HG02973 (cell line): ENCODE measurements around the gene METAP1D.
"Not testable (repeated sequence)": the region's sequence is repeated elsewhere in the genome, so short reads cannot be mapped to it uniquely, and the experiment has no call there.

Experiments used
- ATAC-seq: cut with Tn5 transposase; IDR thresholded peaks from one replicate; pipeline ENCODE4 v1.9.1; 2021; ENCODE audit warnings: moderate library complexity; ENCODE audit not compliant: unreplicated experiment

METAP1D gene

GRCh38 chr2:172047566-172048507, 48.1 kb downstream of the METAP1D start:
- ATAC-seq, result no peak

GRCh38 chr2:172048508-172049503, 49.1 kb downstream of the METAP1D start:
- no peak for ATAC-seq

- no peak for ATAC-seq
Measured at GRCh38 chr2:172049567-172050120, 49.9 kb downstream of the METAP1D start.

DNA sequence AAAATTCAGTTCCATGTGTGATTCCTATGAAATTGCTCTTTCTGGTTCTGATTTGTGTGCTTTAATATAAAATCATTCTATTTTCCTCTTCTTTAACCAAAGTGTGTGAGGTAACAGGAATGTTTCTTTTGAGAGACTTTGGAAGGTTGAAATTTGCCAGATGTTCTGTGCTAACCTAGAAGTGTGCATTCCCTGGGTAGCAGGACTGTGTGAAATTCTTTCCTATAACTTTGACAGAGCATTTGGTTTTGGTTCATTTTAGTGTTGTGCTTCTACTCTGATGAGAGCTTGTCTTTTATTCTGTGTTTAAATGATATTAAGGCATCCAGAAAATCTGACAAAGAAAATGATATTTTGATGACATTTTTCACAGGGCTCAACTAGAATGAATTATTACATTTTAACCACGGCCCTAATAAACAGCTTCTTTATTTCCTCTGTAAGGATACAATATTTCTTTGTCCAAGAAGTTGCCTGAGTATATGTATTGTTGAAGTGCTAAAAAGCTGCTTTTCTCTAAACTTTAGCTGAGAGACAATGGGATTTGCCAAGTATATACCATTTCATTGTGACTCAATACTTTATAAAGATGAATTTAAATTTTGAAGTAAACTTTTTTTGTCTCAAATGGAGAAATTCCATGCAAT, 50.8 kb downstream of the METAP1D start:
- ATAC-seq, result no peak

DNA sequence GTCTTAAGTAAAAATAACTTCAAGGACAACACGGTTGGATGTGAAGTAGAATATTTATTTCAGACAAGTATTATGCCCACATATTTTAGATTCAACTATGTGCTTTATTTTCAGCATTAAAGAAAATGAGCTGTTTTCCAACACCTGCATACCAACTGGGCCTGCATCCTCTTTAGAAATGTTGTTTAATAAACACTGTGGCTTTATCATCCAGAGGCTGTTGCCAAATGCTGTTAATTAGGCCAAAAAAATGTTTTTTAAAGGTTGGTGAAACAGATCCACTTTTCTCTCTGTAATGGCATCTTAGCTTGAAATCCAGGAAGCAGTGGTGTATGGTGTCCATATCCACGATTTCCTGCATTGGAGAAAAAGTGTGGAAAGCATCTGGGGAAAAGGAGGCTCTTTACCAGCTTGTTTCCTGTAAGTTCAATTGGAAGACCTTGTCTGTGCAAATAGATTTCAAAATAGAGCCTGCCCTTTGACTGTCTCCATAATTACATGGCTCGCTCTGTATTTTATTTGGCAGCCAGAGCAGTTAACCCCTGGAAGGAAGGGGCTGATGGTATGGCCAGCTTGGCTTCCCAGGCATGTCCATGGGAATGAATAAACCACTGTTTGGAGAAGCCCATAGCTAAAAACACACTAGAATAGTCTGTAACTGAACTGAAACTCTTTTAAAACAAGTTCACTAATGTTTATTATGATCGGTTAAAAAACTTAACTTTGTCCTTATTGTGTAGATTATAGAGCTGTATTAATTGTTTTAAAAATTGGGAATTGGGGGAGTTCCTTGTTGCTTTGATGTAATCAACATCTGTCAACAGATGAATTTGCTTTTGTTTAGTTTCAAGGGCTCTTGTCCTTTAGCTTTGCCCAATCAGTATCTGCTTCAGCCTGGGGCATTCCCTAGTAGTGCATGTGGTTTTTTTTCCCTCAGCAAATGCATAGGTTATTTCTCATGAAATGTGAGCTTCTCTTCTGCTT, 52.5 kb downstream of the METAP1D start:
- no peak for ATAC-seq

DNA sequence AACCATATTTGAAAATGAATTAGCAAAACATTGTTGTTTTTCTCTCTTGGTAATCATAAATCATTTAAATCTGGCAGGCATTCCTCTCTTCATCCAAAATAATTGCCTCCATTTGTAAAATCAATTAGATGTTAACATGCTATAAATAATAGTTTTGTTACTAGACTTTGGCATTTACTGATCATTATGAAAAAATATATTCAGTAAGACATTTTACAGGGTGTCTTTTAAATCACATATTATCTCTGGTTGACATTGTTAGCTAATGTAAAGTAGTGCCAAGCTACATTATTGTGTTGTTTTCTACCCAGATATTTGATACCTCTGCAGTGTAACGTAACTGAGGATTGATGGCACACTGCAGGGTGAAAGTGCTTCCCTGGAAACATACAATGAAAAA, 53.7 kb downstream of the METAP1D start:
- no peak for ATAC-seq

DNA sequence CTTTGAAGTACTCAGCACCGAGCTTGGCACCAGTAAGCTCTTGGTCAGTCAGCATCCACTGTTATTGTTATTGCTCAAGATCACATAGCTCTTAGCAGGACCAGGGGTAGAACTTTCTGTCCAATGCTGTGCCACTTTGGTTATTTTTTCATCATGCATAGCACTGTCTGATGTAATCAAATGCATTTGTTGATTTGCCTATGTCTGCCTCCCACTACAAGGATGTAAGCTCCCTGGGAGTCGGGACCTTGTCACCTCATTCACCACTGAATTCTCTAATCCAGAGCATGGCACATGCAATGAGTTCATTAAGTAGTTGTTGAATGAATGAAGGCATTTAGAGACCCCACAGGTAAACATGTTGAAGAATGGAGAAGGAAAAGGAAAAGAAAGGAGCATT, 56.5 kb downstream of the METAP1D start:
- no peak for ATAC-seq

GRCh38 chr2:172058660-172059059, 58.9 kb downstream of the METAP1D start:
- ATAC-seq, result no peak

GRCh38 chr2:172060118-172060517, 60.4 kb downstream of the METAP1D start:
- ATAC-seq, result not testable (repeated sequence)

GRCh38 chr2:172062402-172063004, 62.8 kb downstream of the METAP1D start:
- no peak for ATAC-seq

DNA sequence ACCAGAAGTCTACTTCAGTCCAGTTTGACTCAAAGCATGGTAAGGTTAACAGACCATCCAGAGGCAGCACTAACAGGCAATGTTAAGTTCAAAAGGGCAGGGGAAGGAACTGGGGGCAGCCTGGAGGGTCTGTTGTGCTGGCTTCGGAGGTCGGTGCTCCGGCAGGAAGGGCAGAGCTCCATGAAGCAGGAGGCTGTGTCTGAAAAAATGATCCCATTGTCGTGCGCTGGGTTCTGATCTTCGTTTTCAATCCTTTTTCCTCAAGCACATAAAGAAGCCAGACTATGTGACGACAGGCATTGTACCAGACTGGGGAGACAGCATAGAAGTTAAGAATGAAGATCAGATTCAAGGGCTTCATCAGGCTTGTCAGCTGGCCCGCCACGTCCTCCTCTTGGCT, 63.7 kb downstream of the METAP1D start:
- ATAC-seq, result no peak

DNA sequence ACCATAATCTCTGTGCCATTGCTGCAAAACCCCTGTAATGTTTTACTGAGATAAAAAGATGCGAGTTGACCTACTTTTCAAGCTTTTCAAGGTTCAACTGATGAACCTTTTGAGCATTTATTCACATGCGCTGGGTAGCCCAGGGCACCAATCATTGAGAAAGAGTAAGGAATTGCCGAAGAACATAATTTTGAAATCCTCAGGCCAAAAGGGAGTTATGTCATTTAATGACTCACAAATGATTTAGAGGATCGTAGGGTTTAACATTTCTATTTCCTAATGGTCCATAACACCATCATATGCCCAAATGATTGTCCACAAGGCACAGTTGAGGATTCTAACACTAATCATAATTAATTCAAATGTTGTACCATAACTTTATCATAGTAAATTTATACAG, 65.4 kb downstream of the METAP1D start:
- no peak for ATAC-seq

- ATAC-seq, result no peak
Measured at GRCh38 chr2:172066394-172066886, 66.7 kb downstream of the METAP1D start.

DNA sequence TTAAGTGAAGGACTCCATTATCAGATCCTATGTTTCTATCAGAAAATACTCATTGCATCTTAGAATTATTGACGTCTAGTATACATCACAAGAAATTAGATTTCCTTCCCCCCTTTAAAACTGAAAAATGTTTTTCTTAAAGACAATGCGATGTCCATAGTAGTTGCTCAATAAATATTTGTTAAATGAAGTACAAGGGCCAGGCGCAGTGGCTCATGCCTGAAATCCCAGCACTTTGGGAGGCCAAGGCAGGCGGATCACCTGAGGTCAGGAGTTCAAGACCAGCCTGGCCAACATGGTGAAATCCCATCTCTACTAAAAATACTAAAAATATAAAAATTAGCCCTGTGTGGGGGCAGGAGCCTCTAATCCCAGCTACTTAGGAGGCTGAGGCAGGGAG, 68.2 kb downstream of the METAP1D start:
- not testable (repeated sequence) for ATAC-seq

- no peak for ATAC-seq
Measured at GRCh38 chr2:172070936-172071335, 71.2 kb downstream of the METAP1D start.

DNA sequence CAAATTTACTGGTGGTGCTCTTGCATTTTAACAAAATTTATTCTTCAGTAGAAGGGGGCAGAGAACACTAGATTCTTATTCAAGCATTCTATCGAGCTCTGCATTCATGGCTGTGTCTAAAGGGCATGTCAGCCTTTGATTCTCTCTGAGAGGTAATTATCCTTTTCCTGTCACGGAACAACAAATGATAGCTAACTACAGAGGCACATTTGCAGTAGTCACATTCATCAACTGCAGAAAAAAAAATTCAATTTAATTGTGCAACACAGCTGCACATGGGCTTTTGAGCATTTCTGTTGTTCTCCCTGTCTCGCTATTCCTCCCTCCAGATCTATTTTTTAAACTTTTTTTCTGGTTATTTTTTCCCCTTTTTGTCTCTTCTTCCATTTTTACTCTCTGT, 72.5 kb downstream of the METAP1D start:
- no peak for ATAC-seq

GRCh38 chr2:172072706-172073105, 73.0 kb downstream of the METAP1D start:
- ATAC-seq, result no peak

DNA sequence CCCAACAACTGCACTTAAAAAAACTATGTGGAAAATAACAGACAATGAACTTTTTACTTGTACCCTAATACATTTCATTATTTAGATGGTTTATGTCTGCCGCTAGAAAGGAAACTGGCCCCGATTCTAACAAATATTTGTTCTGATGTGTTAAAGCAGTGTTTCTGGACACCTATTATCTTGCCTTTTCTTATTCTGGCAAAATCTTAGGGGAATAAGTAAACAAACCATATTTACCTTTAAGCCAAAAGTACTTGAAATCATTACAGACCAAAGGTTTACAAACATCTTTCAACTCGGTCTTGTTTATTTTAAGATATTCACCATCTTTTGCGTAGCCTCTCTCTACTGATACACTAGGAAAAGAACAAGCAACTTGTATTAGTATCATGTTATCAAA, 73.8 kb downstream of the METAP1D start:
- ATAC-seq, result no peak

DNA sequence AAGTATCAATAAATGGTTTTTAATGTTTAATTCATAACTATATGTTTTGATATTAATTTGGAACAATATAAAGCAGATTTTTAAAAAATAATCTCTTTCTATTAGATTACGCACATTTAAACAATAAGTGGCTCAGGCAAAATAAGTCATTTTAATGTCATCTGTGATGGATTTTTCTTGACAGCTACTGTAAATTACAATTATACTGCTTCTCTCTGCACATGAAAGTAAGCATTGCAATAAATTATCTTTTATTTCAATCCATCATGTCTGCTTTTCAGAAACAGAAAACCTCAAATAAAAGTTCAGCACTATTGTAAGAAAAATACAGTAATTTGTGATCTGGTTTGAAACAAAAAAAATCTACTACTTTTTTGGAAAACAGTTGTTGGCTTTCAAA, 74.5 kb downstream of the METAP1D start:
- ATAC-seq, result no peak
